ENCODE measurements around the gene SP2.

- TF ChIP-seq CTCF (IDR thresholded peaks at IDR 0.05) (no peak), POLR2A (IDR thresholded peaks at IDR 0.05) (no peak)
Measured at GRCh38 chr17:47872651-47873161, 23.3 kb upstream of the SP2 start.
